Sigmoid colon (tissue), 4 donors: Measurements from ENCODE around the gene NEK9.

Experiments
- POLR2AphosphoS5 ChIP-seq, 4 donors: sonication (generic); formaldehyde crosslinking; IDR thresholded peaks; one replicate each; pipeline ENCODE4 v1.6.1; 2017; ENCODE audit warnings: antibody characterized with exemption in 4 of 4
- TF ChIP-seq, protein P1 (sequence below), 4 experiments: fragments of 450-650 bp in 3 of 4; fragments of 200-600 bp in 1 of 4; IDR thresholded peaks; one replicate each; pipeline ENCODE4 v1.5.1; 2016 to 2019; ENCODE audit warnings: antibody characterized with exemption in 4 of 4, mild to moderate bottlenecking in 3 of 4, moderate library complexity in 2 of 4

DNA sequence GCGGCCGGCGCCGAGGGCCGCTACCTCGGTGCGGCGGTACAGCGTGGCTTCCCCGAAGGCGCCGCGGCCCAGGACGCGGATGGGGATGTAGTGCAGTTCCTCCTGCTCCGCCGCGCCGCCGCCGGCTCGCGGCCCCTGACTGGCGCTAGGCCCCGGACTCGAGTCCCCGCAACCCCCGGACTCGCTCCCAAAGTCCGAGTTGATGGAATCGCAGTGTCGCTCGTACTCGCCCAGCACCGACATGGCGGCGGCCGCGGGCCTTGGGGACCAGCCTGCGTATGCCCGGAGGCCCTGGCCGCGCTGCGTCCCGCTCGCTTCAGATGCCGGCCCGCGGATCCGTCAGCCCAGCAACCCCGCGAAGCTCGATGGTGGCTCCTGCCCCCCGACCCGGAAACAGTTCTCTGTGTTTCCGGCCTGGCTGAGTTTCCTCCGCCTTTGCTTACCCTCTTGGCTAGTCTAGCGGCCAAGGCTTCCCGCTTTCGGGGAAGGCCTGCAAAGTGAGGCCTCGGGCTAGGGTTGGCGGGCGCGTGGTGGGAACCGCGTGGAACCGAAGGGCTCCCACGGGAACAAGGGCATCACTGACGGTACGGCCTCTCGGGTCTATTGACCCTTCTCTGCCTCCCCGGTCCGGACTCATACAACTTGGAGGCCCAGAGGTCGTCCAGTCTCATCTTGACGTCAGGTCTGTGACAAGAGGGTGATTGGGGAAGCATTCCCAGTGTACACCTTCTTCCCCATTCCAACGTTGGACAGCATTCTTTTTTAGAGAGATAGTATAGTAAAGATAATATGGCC, at the start of gene NEK9:
- TF ChIP-seq POLR2AphosphoS5 (IDR thresholded peaks at IDR 0.05), result peak; percentile 85 to 96 (median 90)
- TF ChIP-seq, protein P1, sequence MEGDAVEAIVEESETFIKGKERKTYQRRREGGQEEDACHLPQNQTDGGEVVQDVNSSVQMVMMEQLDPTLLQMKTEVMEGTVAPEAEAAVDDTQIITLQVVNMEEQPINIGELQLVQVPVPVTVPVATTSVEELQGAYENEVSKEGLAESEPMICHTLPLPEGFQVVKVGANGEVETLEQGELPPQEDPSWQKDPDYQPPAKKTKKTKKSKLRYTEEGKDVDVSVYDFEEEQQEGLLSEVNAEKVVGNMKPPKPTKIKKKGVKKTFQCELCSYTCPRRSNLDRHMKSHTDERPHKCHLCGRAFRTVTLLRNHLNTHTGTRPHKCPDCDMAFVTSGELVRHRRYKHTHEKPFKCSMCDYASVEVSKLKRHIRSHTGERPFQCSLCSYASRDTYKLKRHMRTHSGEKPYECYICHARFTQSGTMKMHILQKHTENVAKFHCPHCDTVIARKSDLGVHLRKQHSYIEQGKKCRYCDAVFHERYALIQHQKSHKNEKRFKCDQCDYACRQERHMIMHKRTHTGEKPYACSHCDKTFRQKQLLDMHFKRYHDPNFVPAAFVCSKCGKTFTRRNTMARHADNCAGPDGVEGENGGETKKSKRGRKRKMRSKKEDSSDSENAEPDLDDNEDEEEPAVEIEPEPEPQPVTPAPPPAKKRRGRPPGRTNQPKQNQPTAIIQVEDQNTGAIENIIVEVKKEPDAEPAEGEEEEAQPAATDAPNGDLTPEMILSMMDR (IDR thresholded peaks at IDR 0.05), result peak in 1 of 4 experiments; percentile 10
